ENCODE results near the gene LASP1NB.

- TF ChIP-seq POLR2A (IDR thresholded peaks at IDR 0.05) (no peak), CTCF (IDR thresholded peaks at IDR 0.05) (no peak)
Measured at GRCh38 chr17:38910325-38910724, 15.1 kb upstream of the LASP1NB start.

All from prostate gland (tissue), 2 donors.